Upper lobe of right lung (tissue), 1 donor: ENCODE measurements around the gene FAM53B. TPM values are rescaled to one million over a fixed set of nuclear protein-coding genes. Genes with fewer than 3 reads are reported as not detected.
A peak's percentile ranks its signal among the peaks of the same experiment; 100 is the strongest.

Experiments
- ATAC-seq: fragments of 200-7000 bp; cut with Tn5 transposase; one replicate; pipeline ENCODE4 v1.9.1; 2020; ENCODE audit warnings: mild to moderate bottlenecking, moderate library complexity
- DNase-seq: peaks from one replicate; pipeline ENCODE4 v3.0.0-alpha.2; 2020
- H3K27ac ChIP-seq: fragments of 200-600 bp; one replicate; pipeline ENCODE4 v1.8.0; 2022
- H3K27me3 ChIP-seq: fragments of 200-600 bp; one replicate; pipeline ENCODE4 v1.8.0; 2022; ENCODE audit warnings: mild to moderate bottlenecking
- H3K36me3 ChIP-seq: fragments of 200-600 bp; one replicate; pipeline ENCODE4 v1.8.0; 2022
- H3K4me1 ChIP-seq: fragments of 200-600 bp; one replicate; pipeline ENCODE4 v1.8.0; 2022
- H3K4me3 ChIP-seq: fragments of 200-600 bp; one replicate; pipeline ENCODE4 v1.8.0; 2022; ENCODE audit warnings: mild to moderate bottlenecking
- H3K9me3 ChIP-seq: fragments of 200-600 bp; one replicate; pipeline ENCODE4 v1.8.0; 2022
- intact Hi-C: fragments of 100-400 bp; cut with DNase I; formaldehyde crosslinking; loops from one replicate; pipeline ENCODE4 v1.11.0; 2022
- total RNA-seq: library from RNA; stranded (reverse); fragmentation: NEBNext Ultra II Directional; extraction: Animal tissue kit (Norgen Biotek cat#: 25700); gene quantifications from one replicate; pipeline ENCODE4 v1.2.1, GENCODE V29; 2021
- TF ChIP-seq, protein P1 (sequence below): fragments of 200-600 bp; IDR thresholded peaks from one replicate; pipeline ENCODE4 v1.8.0; 2022; ENCODE audit warnings: antibody characterized with exemption
- donor health status: DM: no; HTN: yes; CAD: no; lungs with severe emphysema.

FAM53B gene
- total RNA-seq, 1 donor from 2014 or later, result 31.4 TPM

DNA sequence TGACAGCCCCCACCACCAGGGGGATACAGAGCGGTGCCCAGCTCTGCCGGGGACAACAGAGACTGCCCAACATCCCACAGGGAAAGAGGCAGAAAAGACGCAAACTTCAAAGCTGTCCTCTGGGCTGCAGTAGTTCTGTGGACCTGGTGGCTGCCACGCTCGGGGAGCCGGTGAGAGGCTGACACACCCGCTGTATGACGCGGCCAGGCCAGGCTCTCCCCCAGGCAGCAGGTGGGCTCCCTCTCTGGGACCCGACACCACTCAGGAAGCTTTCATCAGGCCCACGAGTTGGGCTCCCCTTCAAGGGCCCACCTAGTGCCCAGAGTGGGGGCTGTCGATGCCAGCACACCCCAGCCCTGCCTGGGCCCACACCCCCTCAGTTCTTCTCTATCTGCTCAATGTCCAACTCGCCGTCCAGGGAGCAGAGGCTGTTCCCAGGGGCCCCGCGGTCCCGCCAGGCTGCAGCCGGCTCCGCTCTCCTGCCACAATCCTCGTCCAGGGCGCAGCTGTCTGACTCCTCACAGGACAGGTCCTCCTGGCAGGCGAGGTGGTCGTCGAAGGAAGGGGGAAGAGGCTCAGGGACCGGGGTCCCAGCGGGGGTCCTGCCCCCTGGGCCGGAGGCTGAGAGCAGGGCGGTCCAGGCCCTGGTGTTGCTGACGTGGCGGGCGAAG lies 121.2 kb downstream of the FAM53B start:
- ATAC-seq (no peak), DNase-seq (no peak)
- TF ChIP-seq, protein P1, sequence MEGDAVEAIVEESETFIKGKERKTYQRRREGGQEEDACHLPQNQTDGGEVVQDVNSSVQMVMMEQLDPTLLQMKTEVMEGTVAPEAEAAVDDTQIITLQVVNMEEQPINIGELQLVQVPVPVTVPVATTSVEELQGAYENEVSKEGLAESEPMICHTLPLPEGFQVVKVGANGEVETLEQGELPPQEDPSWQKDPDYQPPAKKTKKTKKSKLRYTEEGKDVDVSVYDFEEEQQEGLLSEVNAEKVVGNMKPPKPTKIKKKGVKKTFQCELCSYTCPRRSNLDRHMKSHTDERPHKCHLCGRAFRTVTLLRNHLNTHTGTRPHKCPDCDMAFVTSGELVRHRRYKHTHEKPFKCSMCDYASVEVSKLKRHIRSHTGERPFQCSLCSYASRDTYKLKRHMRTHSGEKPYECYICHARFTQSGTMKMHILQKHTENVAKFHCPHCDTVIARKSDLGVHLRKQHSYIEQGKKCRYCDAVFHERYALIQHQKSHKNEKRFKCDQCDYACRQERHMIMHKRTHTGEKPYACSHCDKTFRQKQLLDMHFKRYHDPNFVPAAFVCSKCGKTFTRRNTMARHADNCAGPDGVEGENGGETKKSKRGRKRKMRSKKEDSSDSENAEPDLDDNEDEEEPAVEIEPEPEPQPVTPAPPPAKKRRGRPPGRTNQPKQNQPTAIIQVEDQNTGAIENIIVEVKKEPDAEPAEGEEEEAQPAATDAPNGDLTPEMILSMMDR, result no peak
- Histone ChIP-seq H3K4me3 (no peak overlapping the region), H3K4me1 (peaks cover 28% of the 10 kb centered on the region), H3K27ac (no peak overlapping the region), H3K36me3 (peaks cover 7% of the 10 kb centered on the region), H3K9me3 (no peaks in the 10 kb centered on the region), H3K27me3 (no peaks in the 10 kb centered on the region)
- intact Hi-C loops, result no loop called here

DNA sequence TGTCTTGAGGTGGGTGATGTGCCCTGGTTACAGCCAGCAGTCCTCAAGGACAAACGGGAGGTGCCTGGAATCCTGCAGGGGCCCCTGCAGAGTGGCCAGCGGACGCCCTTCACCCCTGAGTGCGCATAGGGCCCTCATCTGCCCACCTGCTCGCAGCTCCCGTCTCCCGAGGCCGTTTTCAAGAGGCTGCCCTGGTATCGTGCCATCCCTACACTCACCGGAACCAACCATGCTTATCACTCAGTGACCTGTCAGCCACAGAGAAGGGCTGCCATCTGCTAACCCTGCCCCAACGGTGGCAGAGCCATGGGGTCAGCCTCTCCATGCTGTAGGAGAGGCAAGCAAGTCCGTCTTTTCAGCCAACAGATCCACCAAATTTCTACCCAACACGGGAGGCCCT lies 122.0 kb downstream of the FAM53B start:
- H3K4me1 ChIP-seq, result peaks cover 21% of the 10 kb centered on the region
- DNase-seq (no peak), ATAC-seq (no peak)
- H3K9me3 ChIP-seq, result no peaks in the 10 kb centered on the region
- H3K4me3 ChIP-seq, result no peak overlapping the region
- H3K36me3 ChIP-seq, result peaks cover 9% of the 10 kb centered on the region
- no peaks in the 10 kb centered on the region for H3K27me3 ChIP-seq
- intact Hi-C loops, result no loop called here
- no peak overlapping the region for H3K27ac ChIP-seq
- TF ChIP-seq, protein P1, result no peak

DNA sequence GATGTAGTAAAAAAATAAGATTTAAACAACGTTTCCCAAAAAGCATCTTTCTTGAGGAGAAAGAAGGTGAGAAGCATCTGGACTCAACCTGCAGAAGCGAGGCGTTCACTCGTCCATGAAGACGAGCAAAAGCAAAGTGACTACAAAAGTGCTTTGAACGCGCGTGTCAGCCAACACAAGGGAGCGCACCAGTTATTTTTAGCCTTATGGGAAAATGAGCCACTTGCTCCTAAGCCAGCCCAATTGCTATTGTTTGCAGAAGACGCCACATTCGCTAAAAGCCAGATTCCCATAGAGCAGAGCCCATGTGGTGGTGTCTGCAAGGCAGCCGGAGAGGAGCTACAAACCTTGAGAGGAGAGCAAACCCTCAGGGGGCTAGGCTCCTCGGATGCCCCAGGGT lies 122.5 kb downstream of the FAM53B start:
- TF ChIP-seq, protein P1, result no peak
- peaks cover 16% of the 10 kb centered on the region for H3K4me1 ChIP-seq
- H3K27me3 ChIP-seq, result no peaks in the 10 kb centered on the region
- intact Hi-C loops, result no loop called here
- no peaks in the 10 kb centered on the region for H3K9me3 ChIP-seq
- no peak overlapping the region for H3K27ac ChIP-seq
- H3K36me3 ChIP-seq, result peaks cover 9% of the 10 kb centered on the region
- ATAC-seq (no peak), DNase-seq (no peak)
- H3K4me3 ChIP-seq, result no peak overlapping the region

DNA sequence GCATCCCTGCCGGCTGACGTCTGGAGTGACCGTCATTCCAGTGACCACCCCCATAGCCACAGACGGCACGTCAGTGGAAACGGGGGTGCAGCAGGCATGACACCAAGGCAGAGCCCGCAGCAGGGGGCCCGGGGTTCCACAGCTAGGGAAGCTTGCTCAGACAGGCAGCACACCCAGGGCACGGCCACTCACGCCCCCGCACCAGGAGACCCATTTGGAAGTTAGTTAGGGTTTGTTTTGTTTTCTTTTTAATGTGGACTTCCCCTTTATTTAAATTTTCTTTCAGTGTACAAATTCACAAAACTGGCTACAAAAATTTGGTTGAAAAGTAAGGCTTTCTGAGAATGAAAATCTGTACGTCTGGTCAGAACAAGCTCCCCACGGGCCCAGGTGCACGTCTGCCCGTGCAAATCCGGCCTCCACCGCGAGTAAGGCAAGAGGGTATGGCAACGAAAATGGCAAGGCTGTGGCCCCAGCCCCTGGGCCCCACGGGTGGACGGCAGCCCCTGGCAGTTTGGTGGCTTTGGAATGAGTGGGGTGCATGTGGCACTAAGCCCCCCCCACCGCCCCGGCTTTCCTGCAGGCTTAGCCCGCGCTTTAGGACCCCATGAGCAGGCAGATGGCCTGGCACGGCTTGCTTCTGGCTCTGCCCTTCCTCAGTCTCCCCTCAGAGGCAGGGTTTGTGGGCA lies 124.2 kb downstream of the FAM53B start:
- TF ChIP-seq, protein P1, result no peak
- no peak overlapping the region for H3K27ac ChIP-seq
- DNase-seq (no peak), ATAC-seq (no peak)
- H3K36me3 ChIP-seq, result peaks cover 9% of the 10 kb centered on the region
- H3K4me1 ChIP-seq, result peaks cover 12% of the 10 kb centered on the region
- H3K9me3 ChIP-seq, result no peaks in the 10 kb centered on the region
- intact Hi-C loops, result no loop called here
- no peaks in the 10 kb centered on the region for H3K27me3 ChIP-seq
- H3K4me3 ChIP-seq, result no peak overlapping the region

DNA sequence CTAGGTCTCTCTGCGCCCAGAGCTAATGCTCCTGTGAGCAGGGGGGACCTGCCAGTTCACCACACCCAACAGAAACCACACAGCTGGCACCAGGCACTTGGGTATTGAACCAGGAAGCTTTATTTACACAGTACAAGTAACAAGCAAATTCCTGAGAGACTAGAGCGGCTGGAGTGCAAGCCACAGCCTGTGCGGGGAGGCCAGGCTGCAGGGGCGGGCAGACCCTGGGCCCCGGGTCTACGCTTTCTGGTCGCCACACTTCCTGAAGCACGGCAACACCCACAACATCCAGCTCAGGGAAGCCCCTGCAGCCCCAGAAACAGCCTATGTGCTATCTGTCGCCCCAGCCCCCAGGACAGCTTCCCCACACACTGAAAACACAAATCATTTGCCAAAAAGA lies 125.0 kb downstream of the FAM53B start:
- peak; percentile 75 for ATAC-seq
- Histone ChIP-seq H3K4me1 (peaks cover 12% of the 10 kb centered on the region), H3K36me3 (peaks cover 9% of the 10 kb centered on the region), H3K27ac (peak overlapping the region; percentile 55), H3K4me3 (no peak overlapping the region), H3K27me3 (no peaks in the 10 kb centered on the region), H3K9me3 (no peaks in the 10 kb centered on the region)
- intact Hi-C loops, result no loop called here
- DNase-seq, result no peak
- TF ChIP-seq, protein P1, result no peak
